Tibial artery (tissue), 4 donors: ENCODE results near the gene C3orf22.

ENCODE experiments used
- DNase-seq, 2 donors: peaks; one replicate each; pipeline ENCODE4 v3.0.0-alpha.2; 2019
- H3K27ac ChIP-seq, 2 donors: fragments of 200-600 bp; sonication (generic) in 1 of 2; 1 replicate in 1 of 2; 2 replicates in 1 of 2; pipeline ENCODE4 v1.5.1; 2018 to 2019; ENCODE audit warnings: mild to moderate bottlenecking in 1 of 2
- H3K27me3 ChIP-seq, 2 donors: fragments of 200-600 bp; sonication (generic) in 1 of 2; one replicate each; pipeline versions ENCODE4 v1.5.1 to v1.6.0; 2016 to 2019
- H3K36me3 ChIP-seq, 3 donors: fragments of 200-600 bp; sonication (generic) in 2 of 3; one replicate each; pipeline ENCODE4 v1.5.1; 2016 to 2019; ENCODE audit warnings: mild to moderate bottlenecking in 2 of 3
- H3K4me1 ChIP-seq, 4 donors: fragments of 200-600 bp; sonication (generic) in 2 of 4; 1 replicate in 3 of 4; 2 replicates in 1 of 4; pipeline ENCODE4 v1.5.1; 2016 to 2019
- H3K4me3 ChIP-seq, 2 donors: fragments of 200-600 bp; sonication (generic) in 1 of 2; 1 replicate in 1 of 2; 2 replicates in 1 of 2; pipeline ENCODE4 v1.5.1; 2018 to 2019; ENCODE audit warnings: mild to moderate bottlenecking in 2 of 2
- H3K9me3 ChIP-seq, 3 donors: fragments of 200-600 bp; sonication (generic) in 1 of 3; one replicate each; pipeline ENCODE4 v1.5.1; 2016 to 2019
- intact Hi-C: fragments of 100-400 bp; cut with DNase I; formaldehyde crosslinking; loops from one replicate; pipeline ENCODE4 v1.15.0; 2023; ENCODE audit warnings: low total_unique reads
- TF ChIP-seq, protein P1 (sequence below), 2 experiments: fragments of 200-600 bp in 1 of 2; fragments of 450-650 bp in 1 of 2; IDR thresholded peaks; one replicate each; pipeline ENCODE4 v1.5.1; 2017 to 2019; ENCODE audit warnings: antibody characterized with exemption in 2 of 2, mild to moderate bottlenecking in 1 of 2, moderate library complexity in 1 of 2

Gene C3orf22

DNA sequence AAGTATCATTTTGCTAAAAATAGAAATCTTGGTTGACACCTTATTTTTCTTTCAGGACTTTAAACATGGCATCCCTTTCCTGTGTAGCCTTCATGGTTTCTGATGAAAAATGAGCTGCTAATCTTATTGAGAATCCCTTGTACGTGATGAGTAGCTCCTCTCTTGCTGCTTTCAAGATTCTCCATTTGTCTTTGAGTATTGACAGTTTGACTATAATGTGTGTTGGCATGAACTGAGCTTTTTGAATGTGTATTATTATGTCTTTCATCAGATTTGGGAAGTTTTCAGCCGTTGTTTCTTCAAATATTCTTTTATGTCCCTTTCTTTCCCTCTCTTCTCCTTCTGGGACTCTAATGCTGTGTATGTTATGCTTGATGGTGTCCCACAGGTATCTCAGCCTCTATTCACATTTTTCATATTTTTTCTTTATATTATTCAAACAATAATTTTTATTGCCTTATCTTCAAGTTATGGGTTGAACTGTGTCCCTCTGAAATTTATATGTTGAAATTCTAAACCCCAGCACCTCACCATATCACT, 4.1 kb upstream of the C3orf22 start:
- TF ChIP-seq, protein P1, sequence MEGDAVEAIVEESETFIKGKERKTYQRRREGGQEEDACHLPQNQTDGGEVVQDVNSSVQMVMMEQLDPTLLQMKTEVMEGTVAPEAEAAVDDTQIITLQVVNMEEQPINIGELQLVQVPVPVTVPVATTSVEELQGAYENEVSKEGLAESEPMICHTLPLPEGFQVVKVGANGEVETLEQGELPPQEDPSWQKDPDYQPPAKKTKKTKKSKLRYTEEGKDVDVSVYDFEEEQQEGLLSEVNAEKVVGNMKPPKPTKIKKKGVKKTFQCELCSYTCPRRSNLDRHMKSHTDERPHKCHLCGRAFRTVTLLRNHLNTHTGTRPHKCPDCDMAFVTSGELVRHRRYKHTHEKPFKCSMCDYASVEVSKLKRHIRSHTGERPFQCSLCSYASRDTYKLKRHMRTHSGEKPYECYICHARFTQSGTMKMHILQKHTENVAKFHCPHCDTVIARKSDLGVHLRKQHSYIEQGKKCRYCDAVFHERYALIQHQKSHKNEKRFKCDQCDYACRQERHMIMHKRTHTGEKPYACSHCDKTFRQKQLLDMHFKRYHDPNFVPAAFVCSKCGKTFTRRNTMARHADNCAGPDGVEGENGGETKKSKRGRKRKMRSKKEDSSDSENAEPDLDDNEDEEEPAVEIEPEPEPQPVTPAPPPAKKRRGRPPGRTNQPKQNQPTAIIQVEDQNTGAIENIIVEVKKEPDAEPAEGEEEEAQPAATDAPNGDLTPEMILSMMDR (IDR thresholded peaks at IDR 0.05): no peak
- Histone ChIP-seq H3K4me3 (no peak overlapping the region), H3K27ac (no peak overlapping the region), H3K9me3 (peaks cover 0 to 12% (median 7%) of the 10 kb centered on the region in 3 donors), H3K4me1 (no peaks in the 10 kb centered on the region), H3K27me3 (no peaks in the 10 kb centered on the region), H3K36me3 (no peaks in the 10 kb centered on the region)
- no peak for DNase-seq
- intact Hi-C loops: no loop called here

DNA sequence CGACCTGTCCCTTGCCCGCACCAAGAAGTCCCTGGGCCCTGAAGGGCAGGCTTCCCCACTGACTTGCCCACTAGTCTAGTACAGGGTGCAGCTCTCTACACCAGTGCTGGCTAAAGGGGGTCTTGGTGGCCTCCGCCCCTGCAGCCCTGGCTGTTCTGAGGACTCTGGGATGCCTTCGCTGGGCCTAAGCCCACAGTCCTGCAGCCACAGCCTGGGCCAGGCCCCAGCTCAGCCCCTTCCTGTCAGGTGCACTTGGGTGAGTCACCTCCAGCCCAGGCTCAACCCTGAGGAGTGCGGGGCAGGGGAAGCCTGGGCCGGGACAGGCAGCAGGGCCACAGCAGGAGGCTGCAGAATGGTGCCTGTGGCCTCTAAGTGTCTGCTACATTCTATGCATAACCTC, 971 bp downstream of the C3orf22 start:
- H3K4me1 ChIP-seq: no peaks in the 10 kb centered on the region
- no peak overlapping the region for H3K27ac ChIP-seq
- peaks cover 0 to 19% of the 10 kb centered on the region in 2 donors for H3K27me3 ChIP-seq
- DNase-seq: no peak
- TF ChIP-seq, protein P1 (IDR thresholded peaks at IDR 0.05): no peak
- intact Hi-C loops: no loop called here
- peaks cover 0 to 6% (median 0%) of the 10 kb centered on the region in 3 donors for H3K9me3 ChIP-seq
- H3K36me3 ChIP-seq: no peaks in the 10 kb centered on the region
- H3K4me3 ChIP-seq: no peak overlapping the region

DNA sequence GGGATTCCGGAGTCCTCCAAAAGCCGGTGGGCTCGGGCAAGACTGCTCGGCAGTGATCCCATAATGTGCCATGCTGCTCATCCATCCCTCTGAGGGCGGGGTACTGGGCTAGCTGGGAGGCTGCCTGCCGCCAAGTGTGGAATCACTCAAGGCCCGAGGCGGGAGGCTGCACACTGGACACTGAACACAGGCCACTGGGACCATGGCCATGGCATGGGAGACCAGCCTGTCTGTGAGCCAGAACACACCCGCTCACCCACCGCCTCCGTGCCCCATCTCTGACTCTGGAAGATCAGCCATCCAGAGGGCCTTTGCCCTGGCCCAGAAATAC, 1.4 kb downstream of the C3orf22 start:
- TF ChIP-seq, protein P1 (IDR thresholded peaks at IDR 0.05): no peak
- Histone ChIP-seq H3K27me3 (peaks cover 0 to 21% of the 10 kb centered on the region in 2 donors), H3K9me3 (peaks cover 0 to 2% (median 0%) of the 10 kb centered on the region in 3 donors), H3K4me3 (no peak overlapping the region), H3K4me1 (no peaks in the 10 kb centered on the region), H3K27ac (no peak overlapping the region), H3K36me3 (no peaks in the 10 kb centered on the region)
- intact Hi-C loops: no loop called here
- DNase-seq: peak in 1 of 2 donors; percentile 59

DNA sequence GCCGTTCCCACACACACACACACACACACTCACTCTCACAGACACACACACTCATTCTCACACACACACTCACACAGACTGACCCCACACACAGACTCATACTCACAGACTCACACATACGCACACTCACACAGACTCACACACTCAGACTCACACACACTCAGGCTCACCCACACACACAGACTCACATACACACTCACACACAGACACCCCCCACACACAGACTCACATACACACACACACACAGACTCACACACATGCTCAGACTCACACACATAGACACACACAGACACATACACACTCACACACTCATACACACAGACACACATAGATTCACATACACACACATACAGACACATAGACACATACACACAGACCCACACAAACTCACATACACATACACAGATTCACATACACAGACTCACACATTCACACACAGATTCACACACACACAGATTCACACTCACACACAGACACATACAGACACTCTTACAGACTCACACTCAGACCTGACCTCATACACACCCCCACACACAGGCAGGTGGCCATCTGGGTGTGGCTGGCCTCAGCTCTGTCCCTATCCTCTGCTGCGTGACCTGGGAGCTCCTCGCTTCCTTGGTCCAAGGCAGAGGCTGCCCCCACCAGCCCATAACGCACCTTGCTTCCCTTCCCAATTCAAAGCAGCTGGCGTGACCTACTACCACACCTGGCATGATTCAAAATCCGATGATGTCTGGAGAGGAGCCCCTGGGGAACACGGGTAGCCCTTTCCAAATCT, 1.9 kb downstream of the C3orf22 start:
- no peaks in the 10 kb centered on the region for H3K4me1 ChIP-seq
- no peak for DNase-seq
- H3K27ac ChIP-seq: no peak overlapping the region
- no peaks in the 10 kb centered on the region for H3K9me3 ChIP-seq
- no peaks in the 10 kb centered on the region for H3K36me3 ChIP-seq
- no peak overlapping the region for H3K4me3 ChIP-seq
- intact Hi-C loops: no loop called here
- TF ChIP-seq, protein P1 (IDR thresholded peaks at IDR 0.05): no peak
- peaks cover 0 to 21% of the 10 kb centered on the region in 2 donors for H3K27me3 ChIP-seq

DNA sequence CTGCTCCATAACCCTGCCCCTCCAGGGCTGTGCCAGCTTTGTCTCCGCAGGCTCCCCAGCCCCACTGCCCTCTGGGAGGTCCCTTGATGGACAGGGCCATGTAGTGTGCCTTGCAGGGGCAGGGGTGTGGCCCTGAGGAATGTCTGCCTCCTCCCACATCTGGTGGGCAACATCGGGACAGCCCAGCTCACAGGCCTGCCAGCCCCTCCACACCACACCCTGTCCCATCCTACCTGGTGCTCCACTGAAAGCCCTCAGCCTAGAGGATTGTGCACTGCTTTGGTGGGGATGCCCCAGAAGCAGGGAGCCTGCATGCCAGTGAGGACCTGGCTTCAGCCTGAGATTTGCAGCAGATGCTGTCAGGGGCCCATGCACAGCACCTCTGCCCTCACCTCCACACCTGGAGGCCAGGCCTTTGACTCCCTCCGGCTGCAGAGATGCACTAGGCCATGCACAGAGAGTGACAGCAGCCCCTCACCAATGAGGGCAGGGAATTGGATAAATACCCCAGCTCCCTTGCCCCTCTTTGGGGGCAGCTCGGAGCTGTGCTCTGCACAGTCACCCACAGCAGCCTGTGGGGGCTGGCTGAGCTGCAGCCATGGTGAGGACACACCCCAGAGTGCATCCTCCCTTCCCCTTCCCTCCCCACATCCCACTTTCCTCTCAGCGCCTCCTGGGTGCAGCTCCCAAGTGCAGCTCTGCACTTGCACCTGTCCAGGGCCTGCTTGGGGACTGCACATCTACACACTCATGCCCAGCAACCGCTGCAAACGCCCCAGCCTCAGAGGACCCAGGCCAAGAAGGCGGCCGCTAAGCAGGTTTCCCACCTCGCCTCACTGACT, 2.7 kb downstream of the C3orf22 start:
- peak in 1 of 2 donors; percentile 40 for DNase-seq
- TF ChIP-seq, protein P1 (IDR thresholded peaks at IDR 0.05): no peak
- intact Hi-C loops: no loop called here

More for the DNA sequence above, 2.7 kb downstream of the C3orf22 start:
- H3K4me1 ChIP-seq: no peaks in the 10 kb centered on the region
- H3K27me3 ChIP-seq: peaks cover 0 to 24% of the 10 kb centered on the region in 2 donors
- H3K36me3 ChIP-seq: no peaks in the 10 kb centered on the region
- H3K27ac ChIP-seq: no peak overlapping the region
- H3K9me3 ChIP-seq: no peaks in the 10 kb centered on the region
- no peak overlapping the region for H3K4me3 ChIP-seq
